ENCODE measurements around the gene SLC22A23.

Gene SLC22A23

GRCh38 chr6:3314621-3315467 lies 142.0 kb downstream of the SLC22A23 start:
- no peak for DNase-seq

GRCh38 chr6:3314176-3314575 lies 142.7 kb downstream of the SLC22A23 start:
- DNase-seq, result no peak

DNA sequence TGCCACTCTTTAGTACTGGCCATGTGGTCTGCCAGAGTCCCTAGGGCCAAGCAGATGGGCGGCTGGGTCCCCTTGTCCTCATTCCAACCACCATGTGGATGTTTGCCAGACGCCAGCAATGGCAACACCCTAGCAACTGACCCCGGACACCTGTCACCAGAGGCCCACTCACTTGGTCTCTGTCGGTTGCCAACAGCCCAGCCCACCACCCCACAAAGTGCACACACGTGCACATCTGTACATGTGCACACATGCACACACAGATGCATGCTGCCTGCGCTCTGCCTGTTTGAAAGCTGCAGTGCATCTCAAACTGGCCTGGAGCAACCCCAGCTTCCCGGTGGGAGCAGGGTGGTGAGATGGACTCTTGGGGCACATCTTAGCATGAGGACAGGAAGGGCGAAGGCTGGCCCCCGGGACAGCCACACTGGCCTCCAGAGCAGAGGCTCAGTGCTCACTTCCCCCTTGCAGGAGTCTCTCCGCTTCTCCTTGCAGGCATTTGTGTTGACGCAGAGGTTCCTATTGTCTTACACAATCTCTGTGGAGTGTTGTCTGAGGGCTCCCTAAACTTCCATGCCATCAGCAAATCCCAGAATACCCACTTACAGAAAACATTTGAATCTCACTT lies 144.1 kb downstream of the SLC22A23 start:
- DNase-seq, result no peak

DNA sequence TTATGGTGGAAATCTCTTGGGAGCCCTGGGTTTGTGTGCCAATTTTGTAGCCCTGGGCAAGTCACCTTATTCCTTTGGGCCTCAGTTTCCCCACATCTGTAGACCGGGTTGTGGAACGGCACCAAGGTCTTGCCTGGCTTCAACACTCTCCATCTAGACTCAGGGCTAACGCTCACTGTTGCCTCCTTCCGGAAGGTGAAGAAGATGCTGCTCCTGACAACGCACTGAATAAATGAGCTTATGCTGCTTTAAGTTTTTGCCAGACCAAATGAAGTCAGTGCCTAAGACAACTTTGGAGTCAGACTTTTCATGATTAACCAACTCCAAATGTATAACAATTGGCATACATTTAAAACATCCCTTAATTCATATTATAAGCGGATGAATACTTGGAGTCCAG lies 145.0 kb downstream of the SLC22A23 start:
- DNase-seq, result no peak

DNA sequence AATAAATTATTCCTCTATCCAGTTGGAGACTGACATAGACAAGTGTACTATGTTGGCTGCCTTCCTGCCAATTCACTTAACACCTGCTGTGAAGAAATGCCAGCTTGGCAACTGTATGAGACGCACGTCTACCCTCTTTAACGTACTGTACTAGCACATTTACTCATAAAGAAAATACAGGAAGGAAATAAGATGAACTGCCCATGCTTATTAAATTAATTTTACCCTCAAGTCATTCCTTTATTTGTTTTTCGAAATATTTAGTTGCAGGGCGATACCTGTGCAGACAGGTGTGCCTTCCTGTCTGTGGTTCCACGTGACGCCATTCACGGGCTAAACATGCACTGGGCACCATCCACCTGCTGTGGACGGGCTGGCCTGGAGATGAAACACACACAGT lies 146.1 kb downstream of the SLC22A23 start:
- no peak for DNase-seq

- DNase-seq, result no peak
Observed at GRCh38 chr6:3310051-3310448, 146.8 kb downstream of the SLC22A23 start.

GRCh38 chr6:3309391-3310050 lies 147.3 kb downstream of the SLC22A23 start:
- DNase-seq, result no peak

DNA sequence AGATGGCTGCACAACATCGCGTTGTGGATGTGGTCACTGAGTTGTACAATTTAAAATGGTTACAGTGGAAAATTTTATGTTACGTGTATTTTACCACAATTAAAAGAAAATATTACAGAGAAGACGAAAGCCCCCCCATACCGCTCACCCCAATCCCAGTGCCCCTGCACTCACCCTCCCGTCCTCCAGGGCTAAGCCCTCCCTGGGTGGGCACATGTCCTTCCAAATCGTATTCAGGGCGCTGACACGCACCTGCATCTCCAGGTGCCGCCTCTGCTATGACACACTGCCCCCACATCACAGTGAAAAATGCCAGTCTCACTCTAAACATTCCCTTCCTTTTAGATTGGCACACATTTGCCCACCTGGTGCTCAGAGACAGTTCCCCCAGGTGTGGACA lies 148.7 kb downstream of the SLC22A23 start:
- no peak for DNase-seq

GRCh38 chr6:3307436-3307835 lies 149.4 kb downstream of the SLC22A23 start:
- no peak for DNase-seq

DNA sequence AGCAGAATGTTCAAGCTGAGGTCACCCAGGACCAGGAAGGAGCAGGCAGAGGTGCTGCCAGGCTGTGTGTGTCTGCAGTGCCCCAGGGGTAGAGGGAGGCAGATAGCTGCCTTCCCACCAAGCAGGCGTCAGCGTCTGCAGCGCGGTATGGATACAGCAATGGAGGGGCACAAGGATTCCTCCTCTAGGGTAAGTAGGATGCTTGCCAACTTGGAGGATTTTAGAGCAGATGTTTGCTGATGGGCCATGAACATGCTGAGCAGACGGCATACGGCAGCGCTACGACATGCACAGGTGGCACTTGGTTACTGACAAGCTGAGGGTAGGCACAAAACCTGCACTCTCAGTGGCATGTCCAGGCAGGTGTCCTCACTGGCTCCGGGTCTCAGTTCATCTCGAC lies 150.0 kb downstream of the SLC22A23 start:
- DNase-seq, result no peak

- no peak for DNase-seq
Observed at GRCh38 chr6:3305831-3306230, 151.0 kb downstream of the SLC22A23 start.

DNA sequence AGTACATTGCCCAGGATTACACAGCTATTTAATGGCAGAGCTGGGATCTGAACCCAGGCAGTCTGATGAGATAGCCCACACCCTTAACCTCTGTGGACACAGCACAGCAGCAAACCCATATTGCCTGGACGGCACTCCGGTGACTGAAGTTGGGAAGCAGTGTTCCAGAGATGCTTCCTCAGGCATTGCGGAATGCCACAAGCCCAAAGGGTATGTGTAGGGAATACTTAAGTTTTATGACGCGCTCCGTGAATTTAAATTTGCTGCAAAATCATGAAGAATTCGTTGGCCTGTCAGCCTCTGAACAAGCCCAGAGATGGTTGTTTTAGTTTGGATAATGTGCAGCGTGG lies 151.7 kb downstream of the SLC22A23 start:
- no peak for DNase-seq

DNA sequence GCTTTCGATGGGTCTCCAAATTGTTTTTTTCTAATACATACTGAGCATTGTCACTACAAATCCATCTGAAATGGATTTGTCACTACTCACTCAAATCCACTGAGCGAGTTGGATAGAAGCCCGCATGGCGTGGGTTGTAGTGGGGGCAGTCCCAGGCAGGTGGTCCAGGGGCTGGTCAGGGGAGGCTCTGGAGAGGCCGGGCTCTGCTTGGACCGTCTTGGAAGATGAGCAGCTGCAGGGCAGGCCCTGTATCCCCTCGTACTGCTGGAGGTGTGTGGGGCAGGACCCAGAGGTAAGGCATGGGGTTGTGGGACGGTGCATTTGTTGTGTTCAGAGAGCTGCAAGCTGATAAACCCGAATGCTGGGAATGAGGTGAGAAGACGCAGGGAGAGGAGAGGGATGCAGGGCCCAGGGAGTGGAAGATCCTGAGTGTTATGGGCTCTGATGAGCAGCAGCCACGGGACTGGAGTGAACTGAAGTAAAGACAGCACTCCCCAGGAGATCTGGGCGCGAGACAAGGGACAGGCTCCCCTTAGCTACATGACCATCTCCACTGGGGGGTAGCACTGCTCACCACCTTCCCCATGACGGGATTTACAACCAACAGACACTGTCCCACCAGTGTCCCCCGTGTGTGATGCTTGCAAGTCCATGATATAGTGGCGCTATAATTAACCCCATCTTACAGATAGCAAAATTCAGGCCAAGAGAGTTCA lies 152.2 kb downstream of the SLC22A23 start:
- DNase-seq, result no peak

DNA sequence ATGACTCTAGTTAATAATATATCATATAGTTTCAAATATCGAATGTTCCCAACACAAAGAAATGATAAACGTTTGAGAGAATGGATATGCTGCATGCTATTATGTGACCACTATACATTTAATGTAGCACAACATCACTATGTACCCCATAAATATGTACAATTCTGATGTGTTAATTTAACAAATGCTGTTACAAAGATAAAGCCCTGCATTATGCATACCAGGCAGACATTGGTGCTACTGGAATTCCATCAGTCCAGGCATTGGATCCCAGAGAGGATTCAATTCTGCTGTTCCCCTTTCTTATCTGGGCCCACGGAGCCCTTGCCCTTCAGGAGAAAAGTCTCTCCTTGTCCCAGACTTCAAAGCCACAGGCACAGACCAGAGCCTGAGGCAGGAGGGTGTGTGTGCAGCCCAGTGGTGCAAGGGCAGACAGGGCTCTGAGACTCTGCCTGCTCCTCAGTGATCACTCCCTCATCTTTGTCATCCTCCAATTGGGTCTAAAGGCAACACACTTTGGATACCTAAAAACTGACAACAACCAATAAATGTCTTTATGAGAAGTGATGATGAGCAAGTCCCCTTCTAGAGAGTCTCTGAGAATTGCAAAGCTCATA lies 152.9 kb downstream of the SLC22A23 start:
- DNase-seq, result no peak

GRCh38 chr6:3301506-3301905 lies 155.3 kb downstream of the SLC22A23 start:
- DNase-seq, result no peak

GRCh38 chr6:3299221-3299620 lies 157.6 kb downstream of the SLC22A23 start:
- no peak for DNase-seq

GRCh38 chr6:3297909-3298308 lies 158.9 kb downstream of the SLC22A23 start:
- DNase-seq, result no peak

GRCh38 chr6:3297006-3297405 lies 159.8 kb downstream of the SLC22A23 start:
- DNase-seq, result no peak

DNA sequence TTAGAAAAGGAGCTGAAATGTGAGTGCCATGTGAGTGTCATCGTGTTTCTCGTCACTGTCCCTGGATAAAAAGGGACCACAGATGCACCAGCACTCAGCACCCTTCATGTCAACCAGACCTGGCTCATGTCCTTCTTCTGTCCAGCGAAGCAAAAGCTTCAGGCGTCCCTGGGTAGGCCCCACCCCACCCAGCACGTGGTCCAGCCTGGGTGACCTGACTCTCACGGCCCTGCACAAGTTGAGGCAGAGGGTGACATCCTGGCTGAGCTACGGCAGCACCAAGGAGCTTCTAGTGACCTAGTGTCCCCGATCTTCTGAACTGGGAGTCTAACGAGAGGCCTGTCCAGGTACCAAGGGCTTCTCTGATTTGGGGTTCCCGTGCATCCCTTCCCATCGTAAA lies 160.3 kb downstream of the SLC22A23 start:
- DNase-seq, result no peak

DNA sequence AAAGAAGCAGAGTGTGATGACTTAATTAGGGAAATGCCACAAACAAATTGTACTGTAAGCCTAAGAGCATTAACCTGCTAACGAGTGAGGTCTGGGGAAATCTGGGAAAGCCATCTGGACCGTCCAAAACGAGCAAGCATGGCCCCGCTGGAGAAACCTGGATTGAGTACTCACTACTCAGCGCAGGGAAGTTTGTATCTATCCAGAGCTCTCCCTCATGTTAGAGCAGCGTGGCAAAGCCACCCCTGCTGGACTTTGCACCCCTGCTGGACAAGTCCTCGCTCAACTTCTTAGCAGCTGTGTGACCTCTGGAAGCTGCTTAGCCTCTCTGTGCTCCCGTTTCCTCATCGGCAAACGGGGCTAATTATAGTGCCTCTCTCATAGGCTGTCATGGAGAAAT lies 160.8 kb downstream of the SLC22A23 start:
- no peak for DNase-seq

GRCh38 chr6:3294921-3295871 lies 161.7 kb downstream of the SLC22A23 start:
- DNase-seq, result no peak

GRCh38 chr6:3294396-3294795 lies 162.5 kb downstream of the SLC22A23 start:
- no peak for DNase-seq
